Progenitor cell of endocrine pancreas (in vitro differentiated cells): ENCODE measurements around the gene CNTNAP2. TPM values are rescaled to one million over a fixed set of nuclear protein-coding genes. Genes with fewer than 3 reads are reported as not detected.
"Not testable (repeated sequence)": the region's sequence is repeated elsewhere in the genome, so short reads cannot be mapped to it uniquely, and the experiment has no call there.

ENCODE experiments used
- DNase-seq: peaks from one replicate; pipeline ENCODE4 v3.0.0; 2021; ENCODE audit warnings: low spot score; ENCODE audit not compliant: unreplicated experiment
- H3K27ac Mint-ChIP-seq: 2 replicates; pipeline ENCODE4 v1.8.0; 2021; ENCODE audit warnings: mild to moderate bottlenecking, moderate library complexity, mixed read lengths
- H3K27me3 Mint-ChIP-seq: 2 replicates; pipeline ENCODE4 v1.8.0; 2021; ENCODE audit warnings: mixed read lengths
- H3K36me3 Mint-ChIP-seq: 2 replicates; pipeline ENCODE4 v1.8.0; 2022; ENCODE audit warnings: mixed read lengths; ENCODE audit not compliant: insufficient read depth
- H3K4me1 Mint-ChIP-seq: 2 replicates; pipeline ENCODE4 v1.8.0; 2021; ENCODE audit warnings: low read depth, mixed read lengths
- H3K4me3 Mint-ChIP-seq: 2 replicates; pipeline ENCODE4 v1.8.0; 2021; ENCODE audit warnings: low read depth, mild to moderate bottlenecking, moderate library complexity, mixed read lengths
- H3K9me3 Mint-ChIP-seq: 2 replicates; pipeline ENCODE4 v1.8.0; 2021; ENCODE audit warnings: low read depth, mixed read lengths
- CTCF ChIP-seq: fragments of 200-600 bp; sonication (generic); IDR thresholded peaks from one replicate; pipeline ENCODE4 v1.5.0; 2021; ENCODE audit warnings: antibody characterized with exemption, mild to moderate bottlenecking; ENCODE audit not compliant: unreplicated experiment
- total RNA-seq: library from RNA; stranded (reverse); gene quantifications from 2 replicates; pipeline ENCODE4 v1.2.1, GENCODE V29; 2021

CNTNAP2 gene
- total RNA-seq, 1 donor from 2014 or later, result 6.5 TPM

DNA sequence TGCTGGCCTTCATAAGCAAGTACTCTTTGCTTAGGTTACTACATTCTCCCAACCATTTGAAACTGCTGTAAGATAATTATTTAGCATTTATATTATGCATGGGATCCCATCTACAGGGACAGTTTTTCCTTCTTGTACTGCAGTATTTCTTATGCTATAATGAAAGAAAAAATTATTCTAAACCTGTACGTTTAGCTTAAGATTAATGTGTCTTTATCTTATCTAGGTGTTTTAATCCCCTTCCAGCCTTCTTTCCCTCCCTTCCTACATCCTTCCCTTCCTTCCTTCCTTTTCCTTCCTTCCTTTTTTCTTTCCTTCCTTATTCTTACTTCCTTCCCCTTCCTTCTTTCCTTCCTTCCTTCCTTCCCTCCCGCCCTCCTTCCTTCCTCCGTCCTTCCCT is 778.3 kb downstream of the CNTNAP2 start:
- H3K27ac Mint-ChIP-seq, result no peak overlapping the region
- no peak for TF ChIP-seq CTCF
- DNase-seq, result no peak
- no peaks in the 10 kb centered on the region for H3K4me1 Mint-ChIP-seq
- no peaks in the 10 kb centered on the region for H3K9me3 Mint-ChIP-seq
- no peaks in the 10 kb centered on the region for H3K27me3 Mint-ChIP-seq
- no peak overlapping the region for H3K4me3 Mint-ChIP-seq
- no peaks in the 10 kb centered on the region for H3K36me3 Mint-ChIP-seq

- no peak for TF ChIP-seq CTCF
- no peaks in the 10 kb centered on the region for H3K4me1 Mint-ChIP-seq
- H3K9me3 Mint-ChIP-seq, result no peaks in the 10 kb centered on the region
- H3K4me3 Mint-ChIP-seq, result no peak overlapping the region
- no peak for DNase-seq
- H3K27me3 Mint-ChIP-seq, result no peaks in the 10 kb centered on the region
- no peaks in the 10 kb centered on the region for H3K36me3 Mint-ChIP-seq
- no peak overlapping the region for H3K27ac Mint-ChIP-seq
These were observed 785.7 kb downstream of the CNTNAP2 start for GRCh38 chr7:146902266-146902665.

DNA sequence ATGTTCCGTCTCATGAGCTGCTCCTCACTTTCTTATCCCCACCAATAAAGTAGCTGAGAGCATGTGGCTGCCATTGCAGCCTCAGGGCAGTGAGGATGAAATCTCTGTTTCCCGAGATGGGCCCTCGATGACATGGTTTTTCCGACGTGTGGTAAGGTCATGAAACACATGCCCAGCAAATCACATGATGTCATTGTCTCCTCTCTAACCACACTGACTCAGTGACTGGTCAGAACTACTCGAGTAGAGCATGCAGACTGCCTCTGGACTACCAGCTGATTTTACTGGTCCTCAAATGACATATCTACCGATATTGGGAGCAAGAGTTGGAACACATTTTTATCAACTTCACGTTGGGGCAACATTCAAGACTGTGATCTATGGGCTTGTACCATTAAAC is 786.1 kb downstream of the CNTNAP2 start:
- no peaks in the 10 kb centered on the region for H3K36me3 Mint-ChIP-seq
- H3K27me3 Mint-ChIP-seq, result no peaks in the 10 kb centered on the region
- H3K9me3 Mint-ChIP-seq, result no peaks in the 10 kb centered on the region
- H3K27ac Mint-ChIP-seq, result no peak overlapping the region
- no peaks in the 10 kb centered on the region for H3K4me1 Mint-ChIP-seq
- H3K4me3 Mint-ChIP-seq, result no peak overlapping the region
- no peak for TF ChIP-seq CTCF
- no peak for DNase-seq

DNA sequence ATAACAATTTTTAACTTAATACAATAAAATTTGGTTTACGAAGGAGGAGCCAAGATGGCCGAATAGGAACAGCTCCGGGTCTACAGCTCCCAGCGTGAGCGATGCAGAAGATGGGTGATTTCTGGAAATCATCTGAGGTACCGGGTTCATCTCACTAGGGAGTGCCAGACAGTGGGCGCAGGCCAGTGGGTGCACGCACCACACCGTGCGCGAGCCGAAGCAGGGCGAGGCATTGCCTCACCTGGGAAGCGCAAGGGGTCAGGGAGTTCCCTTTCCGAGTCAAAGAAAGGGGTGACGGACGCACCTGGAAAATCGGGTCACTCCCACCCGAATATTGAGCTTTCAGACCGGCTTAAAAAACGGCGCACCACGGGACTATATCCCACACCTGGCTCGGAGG is 789.1 kb downstream of the CNTNAP2 start:
- H3K9me3 Mint-ChIP-seq, H3K27me3 Mint-ChIP-seq, H3K4me1 Mint-ChIP-seq, H3K4me3 Mint-ChIP-seq, H3K27ac Mint-ChIP-seq, DNase-seq, H3K36me3 Mint-ChIP-seq: not testable (repeated sequence)

DNA sequence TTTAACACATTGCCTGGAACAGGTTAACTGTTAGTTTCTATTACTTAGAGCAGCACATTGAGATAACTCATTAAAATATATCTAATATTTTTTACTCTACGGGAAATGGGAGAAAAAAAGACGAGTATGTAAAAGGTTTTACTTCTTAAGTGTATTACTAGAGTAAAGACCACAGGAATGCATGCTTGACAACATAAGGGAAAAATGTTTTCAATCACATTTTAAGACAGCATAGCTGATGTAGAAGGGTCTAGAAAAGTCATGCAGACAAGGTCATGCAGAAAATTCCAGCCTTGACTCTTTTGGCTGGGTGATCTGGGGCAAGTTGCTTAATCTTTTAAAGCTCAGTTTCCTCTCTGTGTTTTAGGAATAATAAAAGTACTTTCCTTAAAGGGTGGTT is 806.2 kb downstream of the CNTNAP2 start:
- H3K9me3 Mint-ChIP-seq, result peaks cover 6% of the 10 kb centered on the region
- no peak for TF ChIP-seq CTCF
- no peak for DNase-seq
- no peak overlapping the region for H3K4me3 Mint-ChIP-seq
- H3K27ac Mint-ChIP-seq, result no peak overlapping the region
- H3K36me3 Mint-ChIP-seq, result no peaks in the 10 kb centered on the region
- H3K27me3 Mint-ChIP-seq, result no peaks in the 10 kb centered on the region
- H3K4me1 Mint-ChIP-seq, result peaks cover 2% of the 10 kb centered on the region

GRCh38 chr7:146926841-146927240 is 810.2 kb downstream of the CNTNAP2 start:
- H3K27ac Mint-ChIP-seq, result no peak overlapping the region
- peaks cover 2% of the 10 kb centered on the region for H3K36me3 Mint-ChIP-seq
- no peaks in the 10 kb centered on the region for H3K27me3 Mint-ChIP-seq
- peaks cover 2% of the 10 kb centered on the region for H3K4me1 Mint-ChIP-seq
- H3K4me3 Mint-ChIP-seq, result no peak overlapping the region
- peaks cover 9% of the 10 kb centered on the region for H3K9me3 Mint-ChIP-seq
- no peak for TF ChIP-seq CTCF
- DNase-seq, result no peak
